HuH-7.5 (cell line): ENCODE results near the gene CORO2B.
"Not testable (repeated sequence)": the region's sequence is repeated elsewhere in the genome, so short reads cannot be mapped to it uniquely, and the experiment has no call there.

ENCODE experiments used
- DNase-seq: peaks from one replicate; pipeline ENCODE4 v3.0.0; 2011; ENCODE audit warnings: low spot score

The CORO2B gene

DNA sequence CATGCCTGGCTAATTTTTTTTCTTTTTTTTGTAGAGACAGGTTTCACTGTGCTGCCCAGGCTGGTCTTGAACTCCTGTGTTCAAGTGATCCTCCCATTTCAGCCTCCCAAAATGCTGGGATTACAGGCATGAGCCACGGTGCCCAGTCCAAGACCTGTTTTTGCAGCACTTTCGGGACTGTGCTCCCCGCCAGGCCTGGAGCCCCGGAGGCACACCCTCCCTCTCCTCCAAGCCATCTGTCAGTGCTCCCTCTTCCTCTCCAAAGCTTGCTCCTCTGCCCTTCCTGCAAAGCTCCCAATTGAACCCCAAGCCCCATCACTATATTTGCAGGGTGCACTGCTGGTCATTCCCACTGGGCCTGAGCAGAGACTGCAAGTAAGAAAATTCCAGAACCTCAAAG lies 98.1 kb downstream of the CORO2B start:
- DNase-seq = no peak

DNA sequence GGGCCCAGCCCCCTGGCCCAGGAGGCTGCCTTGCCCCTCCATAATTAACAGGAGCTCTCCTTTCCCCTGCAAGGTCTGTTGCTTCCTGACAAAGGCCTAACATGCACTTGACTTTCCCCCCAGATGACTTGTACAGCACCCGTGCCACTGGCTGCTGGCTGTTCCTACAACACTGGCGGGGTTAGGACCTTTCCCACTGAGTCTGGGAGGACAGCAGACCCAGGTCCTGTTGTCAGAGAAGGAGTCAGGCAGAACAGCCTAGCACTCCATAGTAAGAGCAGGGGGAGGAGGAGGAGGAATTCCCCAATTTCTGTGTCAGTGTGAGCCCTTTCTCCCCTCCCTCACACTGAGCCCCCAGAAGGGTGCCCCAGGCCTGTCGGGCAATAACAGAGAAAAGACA lies 99.2 kb downstream of the CORO2B start:
- no peak for DNase-seq

DNA sequence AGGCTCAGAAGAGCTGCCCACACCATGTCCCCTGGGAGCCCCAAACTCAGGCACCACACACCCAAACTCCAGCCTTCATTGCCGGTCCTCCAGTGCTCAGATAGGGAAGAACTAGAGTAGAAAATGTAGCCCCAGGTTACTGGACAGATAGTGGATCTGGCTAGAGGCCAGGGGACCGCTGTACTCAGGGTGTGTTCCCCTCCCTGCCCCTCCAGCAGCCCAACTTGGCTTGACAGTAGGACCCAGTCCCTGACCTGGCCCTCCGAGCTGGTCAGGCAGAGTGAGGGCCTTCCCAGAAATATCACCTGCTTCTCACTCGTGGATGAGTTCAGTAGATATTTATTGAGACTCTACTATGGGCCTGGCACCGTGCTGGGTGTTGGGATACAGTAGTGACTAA lies 100.0 kb downstream of the CORO2B start:
- no peak for DNase-seq

DNA sequence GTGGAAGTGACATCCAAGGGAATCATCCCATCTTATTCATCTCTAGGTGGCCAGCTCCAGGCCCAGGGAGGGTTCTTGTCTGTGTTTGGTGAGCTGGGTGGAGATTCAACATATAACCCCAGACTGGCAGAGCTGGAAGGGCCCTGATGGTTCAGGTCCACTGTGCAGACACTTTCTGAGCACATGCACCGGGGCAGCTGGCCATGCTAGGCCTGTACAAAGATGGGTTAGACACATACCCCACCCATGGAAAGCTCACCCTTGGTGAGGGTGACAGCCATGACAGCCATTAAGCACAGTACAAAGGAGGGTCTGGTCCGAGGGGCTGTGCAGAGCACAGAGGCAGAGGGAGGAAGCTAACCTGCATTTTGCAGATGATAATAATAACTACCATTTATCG lies 100.4 kb downstream of the CORO2B start:
- DNase-seq = no peak

DNA sequence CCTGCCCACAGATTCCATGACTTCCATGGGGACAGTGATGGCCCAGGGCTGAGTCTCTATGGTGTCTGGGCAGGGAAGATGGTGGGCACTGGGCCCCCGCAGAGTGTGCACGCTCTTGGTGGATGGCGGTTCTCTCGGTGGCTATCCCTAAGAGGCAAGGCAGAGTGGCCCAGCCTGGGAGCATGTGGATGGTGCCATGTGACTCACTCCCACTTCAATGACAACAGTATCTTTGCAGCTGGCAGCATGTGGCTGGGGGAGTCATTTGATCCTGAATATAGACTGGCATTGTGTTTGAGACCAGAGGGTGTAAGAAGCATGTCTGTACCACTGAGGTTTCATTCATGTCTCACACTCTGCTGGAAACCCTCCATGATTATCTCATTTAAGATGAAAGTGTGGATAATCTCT lies 101.2 kb downstream of the CORO2B start:
- no peak for DNase-seq

DNA sequence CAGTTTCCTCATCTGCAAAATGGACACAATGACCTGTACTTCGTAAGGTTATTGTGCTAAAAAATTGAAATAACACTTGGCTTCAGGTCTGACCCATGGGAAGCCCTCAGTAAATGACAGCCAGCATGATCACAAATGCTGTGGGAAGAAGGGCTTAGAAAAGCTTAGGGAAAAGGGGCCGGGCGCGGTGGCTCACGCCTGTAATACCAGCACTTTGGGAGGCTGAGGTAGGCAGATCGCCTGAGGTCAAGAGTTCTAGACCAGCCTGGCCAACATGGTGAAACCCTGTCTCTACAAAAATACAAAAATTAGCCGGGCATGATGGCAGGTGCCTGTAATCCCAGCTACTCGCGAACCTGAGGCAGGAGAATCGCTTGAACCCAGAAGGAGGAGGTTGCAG lies 102.0 kb downstream of the CORO2B start:
- DNase-seq = not testable (repeated sequence)

DNA sequence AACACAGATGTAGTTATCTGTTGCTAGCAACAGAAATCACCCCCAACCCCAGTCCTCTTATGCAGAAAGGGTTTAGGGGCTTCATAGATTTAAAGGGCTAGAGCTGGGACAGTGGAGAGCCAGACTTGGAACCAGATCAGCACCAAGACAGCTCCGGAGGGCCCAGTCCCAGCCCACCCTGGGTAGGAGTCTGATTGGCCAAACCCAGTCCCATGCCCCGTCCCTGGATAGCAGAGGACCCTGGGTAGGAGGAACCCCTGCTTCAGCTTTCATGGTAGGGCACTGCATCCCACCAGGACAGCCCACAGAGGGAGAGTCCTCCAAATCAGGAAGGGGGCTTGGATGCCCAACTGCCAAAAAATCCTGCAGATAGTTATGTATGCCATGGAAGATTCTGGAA lies 103.0 kb downstream of the CORO2B start:
- no peak for DNase-seq

DNA sequence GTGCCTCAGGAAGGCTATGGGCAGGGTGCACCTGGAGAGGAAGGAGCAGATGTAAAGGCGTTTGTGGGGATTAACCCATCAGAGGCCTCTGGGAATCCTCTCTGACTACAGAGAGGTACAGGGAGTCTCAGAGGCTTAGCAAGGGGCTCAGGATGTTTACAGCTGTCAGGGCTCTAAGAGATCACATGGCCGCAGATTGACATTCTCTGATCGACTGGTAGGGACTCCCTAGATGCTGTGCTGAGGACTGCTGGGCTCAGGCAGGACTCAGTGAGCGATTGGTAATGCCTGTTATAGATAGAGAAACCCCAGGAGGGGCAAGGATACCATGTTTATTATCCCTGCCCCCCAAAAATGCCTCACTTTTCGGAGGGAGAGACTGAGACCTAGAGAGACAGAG lies 103.5 kb downstream of the CORO2B start:
- DNase-seq = no peak

DNA sequence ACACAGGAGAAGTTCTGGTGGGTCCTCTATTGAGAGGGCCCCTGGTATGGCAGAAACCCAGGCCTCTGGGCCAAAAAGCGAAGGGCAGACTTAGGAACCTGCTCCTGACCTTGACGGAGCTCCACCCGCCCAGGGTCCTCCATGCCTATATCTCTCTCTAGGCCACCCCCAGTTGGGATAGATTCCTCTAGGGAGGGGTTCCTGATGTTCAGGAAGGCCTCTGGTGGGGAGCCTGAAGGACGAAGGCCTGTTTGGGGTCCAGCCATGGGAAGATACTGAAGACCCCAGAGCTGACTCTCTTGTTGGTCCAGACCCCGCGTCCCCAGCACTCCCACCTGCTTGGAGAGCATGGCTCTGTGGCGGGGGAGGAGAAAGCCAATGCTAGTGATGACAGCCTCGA lies 104.2 kb downstream of the CORO2B start:
- no peak for DNase-seq

DNA sequence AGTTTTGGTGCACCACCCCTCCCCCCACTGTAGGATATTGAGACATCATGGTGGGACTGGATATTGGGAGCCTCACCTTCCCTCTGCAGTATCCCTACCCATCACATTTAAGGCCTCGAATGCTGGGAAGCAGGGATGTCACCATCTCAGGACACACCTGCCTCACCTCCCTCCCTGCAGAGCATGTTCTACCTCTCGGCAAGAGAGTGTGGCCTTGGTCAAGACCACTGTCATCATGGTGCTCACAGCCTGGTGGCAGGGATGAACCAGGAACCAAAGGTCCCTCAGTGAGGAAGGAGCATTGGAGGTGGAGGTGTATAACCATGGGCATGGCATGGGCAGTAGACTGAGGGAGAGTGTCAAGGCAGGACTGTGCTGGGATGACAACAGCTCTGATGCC lies 104.8 kb downstream of the CORO2B start:
- DNase-seq = no peak

DNA sequence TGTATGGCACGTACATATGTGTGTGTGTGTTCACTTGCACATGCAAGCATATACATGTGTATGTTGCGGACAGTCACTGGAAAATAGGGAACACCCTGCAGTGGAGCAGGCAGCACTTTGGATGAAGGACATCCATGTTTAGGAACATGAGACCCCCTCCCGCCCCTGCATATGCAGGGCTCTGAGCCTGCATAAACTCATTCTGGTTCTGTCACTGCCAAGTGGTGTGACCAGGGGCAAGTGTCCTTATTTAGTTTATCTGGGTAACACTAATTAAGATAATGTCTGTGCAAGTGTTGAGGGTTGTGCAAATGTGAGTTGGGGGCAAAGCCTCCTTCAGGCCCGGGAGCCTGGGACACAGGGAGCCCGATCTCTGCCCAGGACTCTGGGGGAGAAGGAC lies 105.7 kb downstream of the CORO2B start:
- DNase-seq = no peak

DNA sequence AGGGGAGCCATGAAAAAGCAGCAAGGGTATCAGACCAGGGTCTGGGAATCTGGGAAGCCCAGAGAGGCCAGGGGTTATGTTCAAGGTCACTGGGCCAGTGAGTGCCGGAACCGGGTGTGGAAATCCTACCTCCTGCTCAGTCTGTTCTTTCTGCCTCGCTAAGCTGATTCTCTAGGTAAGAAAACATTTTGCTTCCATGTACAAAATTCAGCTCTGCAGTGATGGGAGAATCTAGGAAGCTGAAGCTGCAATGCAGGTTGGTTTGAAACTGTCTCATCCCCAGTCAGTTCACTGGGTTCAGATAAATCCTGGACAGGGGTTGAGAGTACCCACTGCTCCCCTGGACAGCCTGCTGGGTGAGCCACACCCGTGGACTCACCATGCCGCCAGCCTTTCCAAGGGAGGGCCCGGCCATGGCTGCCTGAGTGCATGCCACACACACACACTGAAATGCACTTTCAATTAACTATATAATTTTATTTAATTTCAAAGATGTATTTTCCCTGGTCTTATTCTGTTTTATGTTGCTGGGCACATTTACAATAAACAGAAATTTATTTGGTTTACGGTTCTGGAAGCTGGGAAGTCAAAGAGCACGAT lies 108.4 kb downstream of the CORO2B start:
- no peak for DNase-seq

DNA sequence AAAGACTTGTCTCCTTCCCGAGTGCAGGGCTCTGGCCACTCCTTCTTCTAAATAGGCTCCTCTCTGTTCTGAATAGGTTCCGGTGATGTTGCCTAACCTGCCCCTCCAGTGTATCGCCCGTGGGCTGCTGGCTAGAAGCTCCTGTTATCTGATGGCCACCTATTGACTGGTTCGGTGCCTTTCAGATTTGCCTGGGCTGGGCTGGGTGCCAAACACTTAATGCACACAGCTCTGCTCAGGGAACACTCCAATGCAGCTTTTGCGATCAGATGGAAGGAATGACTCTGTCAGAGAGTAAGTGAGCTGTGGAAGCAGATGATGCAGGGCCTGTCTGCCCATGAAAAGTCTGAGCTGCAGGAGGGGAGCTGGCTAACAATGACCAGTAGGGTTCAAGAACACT lies 112.9 kb downstream of the CORO2B start:
- DNase-seq = peak; percentile 53

DNA sequence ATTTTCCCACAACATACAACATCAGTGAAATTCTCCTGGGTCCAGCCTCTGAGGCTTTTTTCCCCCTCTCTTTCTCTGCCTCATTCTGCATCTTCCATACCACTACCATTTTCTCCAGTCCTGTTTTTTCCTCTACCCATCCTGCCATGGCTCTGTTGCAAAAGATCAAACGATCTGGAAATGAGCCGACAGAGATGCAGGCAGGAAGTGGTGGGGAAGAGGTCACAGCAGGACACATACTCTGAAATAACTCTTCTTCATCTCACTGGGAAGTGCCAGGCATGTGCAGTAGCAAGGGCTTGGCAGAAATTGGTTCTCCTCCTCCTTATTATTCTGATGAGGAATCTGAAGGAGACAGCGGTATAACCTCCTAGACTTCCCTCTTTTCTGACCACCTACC lies 114.3 kb downstream of the CORO2B start:
- no peak for DNase-seq

DNA sequence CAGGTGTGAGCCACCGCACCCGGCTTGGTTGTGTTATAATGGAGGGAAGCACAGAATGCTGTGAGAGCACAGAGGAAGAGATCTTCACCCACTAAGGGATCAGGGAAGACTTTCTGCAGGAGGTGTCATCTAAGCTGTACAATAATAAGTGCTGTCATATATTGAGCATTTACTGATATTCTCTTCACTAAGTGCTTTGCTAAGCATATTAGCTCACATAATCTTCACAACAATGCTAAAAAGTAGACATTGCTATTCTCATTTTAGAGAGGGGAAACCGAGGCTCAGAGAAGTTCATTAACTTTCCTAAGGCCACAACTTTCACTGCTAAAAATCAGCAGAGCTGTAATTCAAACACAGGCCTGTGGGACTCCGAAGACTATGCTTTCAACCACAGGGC lies 115.3 kb downstream of the CORO2B start:
- no peak for DNase-seq

DNA sequence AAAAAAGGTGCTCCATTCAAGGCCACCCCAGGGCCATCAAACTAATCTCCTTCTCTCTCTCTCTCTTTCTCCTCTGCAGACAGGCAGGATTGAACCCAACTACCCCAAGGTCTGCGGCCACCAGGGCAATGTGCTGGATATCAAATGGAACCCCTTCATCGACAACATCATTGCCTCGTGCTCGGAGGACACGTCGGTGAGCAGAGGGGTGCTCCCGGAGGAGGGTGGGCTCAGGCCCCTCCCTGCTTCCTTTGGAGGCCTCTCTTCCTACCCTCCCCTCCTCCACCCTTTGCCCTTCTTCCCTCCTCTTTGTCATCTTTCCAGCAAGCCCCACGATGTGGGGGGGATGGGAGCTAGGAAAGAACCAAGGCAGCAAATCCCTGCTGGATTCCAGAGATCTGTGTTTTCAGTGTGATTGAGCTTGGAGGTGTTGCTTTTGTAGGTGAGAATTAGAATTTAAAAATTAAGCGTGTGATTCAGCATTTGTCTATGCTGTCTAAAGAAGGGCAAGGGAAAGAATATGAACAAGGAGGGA lies 116.3 kb downstream of the CORO2B start:
- no peak for DNase-seq

DNA sequence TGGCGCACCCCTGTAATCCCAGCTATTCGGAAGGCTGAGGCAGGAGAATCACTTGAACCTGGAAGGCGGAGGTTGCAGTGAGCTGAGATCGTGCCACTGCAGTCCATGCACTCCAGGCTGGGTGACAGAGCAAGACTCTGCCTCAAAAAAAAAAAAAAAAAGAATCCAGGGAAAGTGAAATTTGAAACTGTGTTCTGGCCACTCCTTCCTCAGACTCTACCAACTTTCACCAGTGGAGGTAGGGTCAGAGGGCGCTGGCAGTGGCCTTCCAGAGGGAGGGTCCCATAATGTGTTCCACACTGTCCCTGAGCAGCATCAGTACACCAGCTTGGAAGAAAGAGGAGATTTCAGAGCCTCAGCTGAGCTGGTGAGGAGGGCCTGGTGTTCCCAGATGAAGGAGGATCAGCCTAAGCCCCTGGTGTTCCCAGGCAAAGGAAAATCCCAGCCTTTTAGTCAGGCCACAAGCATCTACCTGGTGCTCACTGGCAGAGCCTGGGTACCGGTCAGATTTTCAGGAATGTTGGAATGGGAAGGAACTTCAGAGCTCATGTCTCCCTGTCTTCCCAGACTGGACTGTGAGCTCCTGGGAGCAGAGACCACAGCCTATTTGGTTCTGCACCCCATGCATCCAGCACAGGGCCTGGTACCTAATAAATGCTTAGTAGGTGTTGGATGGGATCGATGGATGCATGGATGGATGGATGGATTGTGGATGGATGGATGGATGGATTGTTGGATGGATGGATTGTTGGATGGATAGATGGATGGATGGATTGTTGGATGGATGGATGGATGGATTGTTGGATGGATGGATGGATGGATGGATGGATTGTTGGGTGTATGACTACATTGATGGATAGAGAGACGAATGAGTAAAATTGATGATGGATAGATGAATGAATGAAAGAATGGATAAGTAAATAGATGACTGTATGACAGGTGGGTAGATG lies 117.9 kb downstream of the CORO2B start:
- DNase-seq = no peak

DNA sequence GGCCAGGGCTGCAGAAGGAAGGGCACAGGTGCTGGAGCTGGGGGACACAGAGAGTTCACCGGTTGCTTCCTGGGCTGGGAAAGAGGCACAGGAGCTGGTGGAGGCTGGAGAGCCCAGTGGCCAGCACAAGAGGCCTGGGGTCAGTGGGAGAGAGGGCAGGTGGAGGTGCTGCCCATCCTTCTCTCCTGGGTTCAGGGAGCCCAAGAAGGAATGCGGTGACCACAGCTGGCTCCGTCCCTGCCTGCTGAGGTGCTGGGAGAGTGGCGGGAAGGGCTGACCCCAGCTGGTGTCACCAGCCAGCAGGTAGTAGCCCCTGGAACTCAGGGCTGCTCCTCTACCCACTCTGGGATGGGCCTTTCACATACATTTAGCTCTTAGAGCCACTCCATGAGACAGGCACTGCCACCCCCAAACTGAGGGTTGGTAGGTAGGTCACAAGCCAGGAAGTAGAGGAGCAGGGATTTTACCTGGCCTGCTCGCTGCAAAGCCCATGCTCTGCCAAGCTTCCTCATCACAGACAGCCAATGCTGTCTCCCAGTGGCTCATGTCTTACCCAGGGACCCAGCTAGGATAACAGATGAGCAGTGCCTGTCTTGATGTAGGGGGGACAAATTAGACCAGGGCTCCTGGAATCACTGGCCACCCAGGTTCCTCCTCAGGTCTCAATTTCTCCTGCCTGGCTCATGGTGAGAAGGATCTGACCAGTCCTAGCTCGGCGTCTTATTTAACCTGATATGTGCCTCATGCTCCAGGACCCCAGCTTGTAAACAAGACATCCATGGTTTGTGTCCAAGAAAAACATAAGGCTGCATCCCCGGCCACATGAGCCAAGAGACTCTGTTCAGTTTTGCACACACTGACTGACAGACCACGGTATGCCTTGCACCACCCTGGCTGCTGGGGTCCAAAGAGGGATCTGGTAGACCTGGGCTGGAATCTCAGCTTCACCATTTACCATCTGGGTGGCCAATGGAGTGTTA lies 119.2 kb downstream of the CORO2B start:
- DNase-seq = no peak

DNA sequence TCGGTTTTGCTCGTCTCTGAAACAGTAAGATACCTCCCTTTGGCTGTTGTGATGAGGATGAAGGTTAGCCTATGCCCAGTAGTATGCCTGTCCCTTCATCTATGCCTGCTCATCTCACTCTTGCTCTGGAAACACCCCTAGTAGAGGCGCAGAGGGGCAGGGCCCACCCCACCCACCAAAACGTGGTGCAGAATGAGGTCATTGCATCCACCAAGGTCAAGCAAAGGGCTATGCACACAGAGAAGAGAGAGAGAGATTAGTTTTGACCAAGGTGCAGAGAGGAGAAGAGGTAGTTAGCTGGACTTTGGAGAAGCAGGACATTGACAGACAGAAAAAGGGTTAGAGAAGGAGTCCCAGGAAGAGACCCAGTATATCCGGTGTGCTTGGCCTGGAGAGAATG lies 119.9 kb downstream of the CORO2B start:
- no peak for DNase-seq

DNA sequence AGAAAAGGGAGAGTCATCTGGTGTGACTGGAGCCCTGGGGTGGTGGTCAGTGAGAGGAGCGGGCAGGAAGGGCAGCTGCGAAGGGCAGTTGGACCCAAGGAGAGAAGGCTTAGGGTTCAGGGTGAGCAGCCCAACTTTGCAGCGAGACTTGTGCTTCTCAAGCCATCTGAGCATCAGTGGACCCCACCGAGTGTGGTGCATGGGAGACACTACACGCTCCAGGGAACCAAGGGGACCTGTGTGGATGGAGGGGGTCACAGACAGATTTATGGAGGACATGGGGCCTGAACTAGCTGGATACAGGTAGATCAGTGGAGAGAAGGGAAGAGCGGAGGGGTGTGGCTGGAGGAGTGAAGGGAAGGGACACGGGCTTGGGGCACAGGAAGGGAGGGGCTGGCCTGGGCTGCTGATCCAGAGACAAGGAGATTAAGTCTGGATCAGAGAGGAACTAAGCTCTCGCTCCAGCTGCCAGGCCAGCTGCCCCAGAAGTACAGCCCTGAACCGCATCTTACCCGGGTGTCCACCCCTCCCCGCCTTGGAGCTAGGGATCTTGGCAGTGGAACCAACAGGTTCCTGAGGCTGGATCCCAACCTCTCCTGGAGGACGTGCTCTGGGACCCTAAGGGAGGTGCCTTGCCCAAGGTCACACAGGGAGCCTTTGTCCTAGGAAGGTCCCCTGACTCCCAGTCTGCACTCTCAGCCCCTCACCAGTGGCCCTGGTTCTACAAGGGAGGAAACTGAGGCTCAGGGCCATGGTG lies 120.5 kb downstream of the CORO2B start:
- no peak for DNase-seq

DNA sequence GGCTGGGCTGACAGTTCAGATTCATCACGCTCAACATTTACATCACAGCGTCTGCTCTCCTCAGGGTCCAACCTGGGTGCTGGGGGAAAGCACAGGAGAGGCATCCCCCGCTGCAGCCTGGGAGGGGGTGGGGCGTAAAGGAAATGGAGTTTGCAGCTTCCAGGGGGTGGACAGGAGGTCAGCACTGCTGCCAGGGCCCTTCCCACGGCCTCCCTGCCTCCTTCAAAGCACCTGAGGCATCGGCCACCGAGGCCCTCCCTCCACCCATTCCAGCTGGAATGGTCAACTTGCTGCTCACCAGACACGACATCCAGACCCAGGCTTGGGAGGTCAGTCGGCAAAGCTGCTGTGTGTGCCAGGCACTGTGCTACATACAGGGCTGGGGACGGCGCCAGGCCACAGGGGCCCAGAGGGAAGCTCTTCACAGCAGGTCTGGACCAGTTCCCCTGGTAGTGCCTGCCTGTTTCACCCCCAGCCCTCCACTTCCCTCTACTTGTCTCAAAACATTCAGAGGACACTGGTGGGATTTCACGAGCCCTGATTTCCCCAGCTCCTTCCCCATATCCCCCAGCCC lies 121.2 kb downstream of the CORO2B start:
- DNase-seq = no peak
